Activated effector memory CD4-positive, alpha-beta T cell treated with anti-CD3 and anti-CD28 coated beads, Interleukin-2, amount 50 U/mL, for 16 hours (primary cell): ENCODE measurements around the gene NOTCH4.

Experiments
- DNase-seq: peaks from one replicate; pipeline ENCODE4 v3.0.0-alpha.2; 2020

The NOTCH4 gene

DNA sequence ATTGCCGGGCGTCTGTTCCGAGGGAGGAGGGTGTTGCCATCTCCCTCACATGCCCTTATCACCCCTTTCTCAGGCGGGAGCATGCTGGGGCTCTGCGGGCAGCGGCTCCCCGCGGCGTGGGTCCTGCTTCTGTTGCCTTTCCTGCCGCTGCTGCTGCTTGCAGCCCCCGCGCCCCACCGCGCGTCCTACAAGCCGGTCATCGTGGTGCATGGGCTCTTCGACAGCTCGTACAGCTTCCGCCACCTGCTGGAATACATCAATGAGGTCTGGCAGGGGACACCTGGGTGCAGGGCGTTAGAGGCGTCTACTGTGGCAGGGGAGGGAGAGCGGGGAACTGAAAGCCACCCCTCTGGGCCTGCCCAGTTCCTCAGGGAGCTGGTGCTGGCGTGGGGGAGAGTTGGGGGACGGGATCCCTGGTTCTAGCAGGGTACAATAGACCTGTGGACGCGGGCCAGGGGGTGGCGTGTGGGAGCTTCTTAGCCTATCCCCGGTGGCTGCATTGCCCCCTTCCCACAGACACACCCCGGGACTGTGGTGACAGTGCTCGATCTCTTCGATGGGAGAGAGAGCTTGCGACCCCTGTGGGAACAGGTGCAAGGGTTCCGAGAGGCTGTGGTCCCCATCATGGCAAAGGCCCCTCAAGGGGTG lies 69.2 kb downstream of the NOTCH4 start:
- DNase-seq, result peak; percentile 86

DNA sequence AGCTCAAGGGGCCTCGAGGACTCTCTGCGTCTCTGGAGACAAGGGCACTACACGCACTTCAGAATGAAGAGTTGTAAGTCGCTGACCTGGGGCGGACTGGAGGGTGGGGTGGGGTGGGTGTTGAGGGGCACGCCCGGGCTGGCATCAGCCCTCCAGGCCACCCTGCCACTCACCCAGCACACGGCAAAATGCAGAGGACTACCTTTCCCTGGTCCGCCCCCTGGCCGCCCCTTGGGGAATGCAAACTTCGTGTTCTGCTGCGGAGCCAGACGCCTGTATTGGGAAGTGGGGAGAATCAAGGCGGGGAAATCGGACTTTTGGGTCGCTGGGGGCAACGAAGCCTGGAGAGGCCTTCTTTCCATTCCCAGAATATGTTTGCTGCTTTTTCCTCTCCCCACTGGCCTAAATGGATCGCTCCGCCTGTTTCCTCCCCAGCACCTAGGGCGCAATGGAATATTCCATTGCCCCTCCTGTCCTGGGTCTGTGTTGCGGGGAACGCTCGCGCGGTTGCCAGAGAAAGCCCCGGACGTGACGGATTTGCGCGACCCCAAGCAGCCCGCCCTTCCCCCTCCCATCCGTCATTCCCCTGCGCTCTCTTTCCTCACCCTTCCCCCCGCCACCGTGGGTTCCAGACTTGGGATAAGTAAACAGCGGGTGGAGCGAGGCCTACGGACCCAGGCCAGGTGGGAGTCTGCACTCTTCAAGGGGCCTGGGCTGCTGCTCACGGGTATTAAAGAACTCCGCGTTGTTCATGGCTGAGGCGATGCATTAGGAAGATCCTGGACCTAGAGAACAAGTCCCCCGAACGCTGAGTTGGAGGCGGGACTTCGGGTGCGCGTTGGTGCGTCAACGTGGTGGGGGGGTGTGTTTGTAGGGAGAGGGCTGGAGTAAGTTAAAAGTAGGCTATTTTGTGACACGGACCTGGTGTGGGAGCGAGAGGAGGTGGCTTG lies 70.0 kb downstream of the NOTCH4 start, which contains the start of gene PPT2:
Gene PPT2 (plus strand): TSS at position 578 of the 950 bp plus-strand sequence. CDS start 454 bp downstream, outside the sequence.
- DNase-seq, result peak; percentile 86

DNA sequence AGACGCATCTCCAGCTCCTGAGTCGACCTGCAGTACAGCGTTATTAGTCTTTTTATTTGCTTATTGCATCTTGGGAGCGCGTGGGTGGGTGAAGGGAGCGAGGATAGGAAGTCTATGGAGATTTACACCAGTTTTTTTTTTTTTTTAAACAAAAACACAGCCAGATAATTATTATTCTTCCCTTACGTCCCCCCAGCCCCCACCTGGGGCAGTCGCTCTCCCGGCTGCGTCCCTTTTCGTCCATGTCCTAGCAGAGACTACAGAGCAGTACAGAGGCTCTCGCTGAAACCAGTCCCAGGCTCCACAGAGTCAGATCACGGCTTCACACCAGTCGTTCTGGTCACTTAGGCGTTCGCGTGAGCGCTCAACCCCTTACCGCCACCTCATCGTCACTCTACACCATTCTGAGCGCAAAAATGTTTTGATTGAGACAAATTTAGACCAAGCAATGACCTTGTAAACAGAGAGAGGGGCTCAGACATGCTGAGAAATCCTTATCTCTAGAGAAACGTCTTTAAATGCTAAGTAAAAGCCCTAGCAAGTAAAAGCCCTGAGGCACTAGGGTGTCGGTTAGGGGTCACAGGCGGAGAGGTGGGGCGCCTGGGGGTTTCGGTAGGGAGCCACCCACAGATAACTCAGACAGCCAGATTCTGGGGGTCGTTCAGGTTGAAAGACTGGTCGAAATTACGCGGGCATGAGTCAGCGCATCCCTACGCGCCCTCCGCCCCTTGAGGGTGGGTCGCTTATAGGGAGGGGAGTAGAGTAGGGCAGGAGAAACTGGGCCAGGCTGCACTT lies 70.9 kb downstream of the NOTCH4 start:
- no peak for DNase-seq

DNA sequence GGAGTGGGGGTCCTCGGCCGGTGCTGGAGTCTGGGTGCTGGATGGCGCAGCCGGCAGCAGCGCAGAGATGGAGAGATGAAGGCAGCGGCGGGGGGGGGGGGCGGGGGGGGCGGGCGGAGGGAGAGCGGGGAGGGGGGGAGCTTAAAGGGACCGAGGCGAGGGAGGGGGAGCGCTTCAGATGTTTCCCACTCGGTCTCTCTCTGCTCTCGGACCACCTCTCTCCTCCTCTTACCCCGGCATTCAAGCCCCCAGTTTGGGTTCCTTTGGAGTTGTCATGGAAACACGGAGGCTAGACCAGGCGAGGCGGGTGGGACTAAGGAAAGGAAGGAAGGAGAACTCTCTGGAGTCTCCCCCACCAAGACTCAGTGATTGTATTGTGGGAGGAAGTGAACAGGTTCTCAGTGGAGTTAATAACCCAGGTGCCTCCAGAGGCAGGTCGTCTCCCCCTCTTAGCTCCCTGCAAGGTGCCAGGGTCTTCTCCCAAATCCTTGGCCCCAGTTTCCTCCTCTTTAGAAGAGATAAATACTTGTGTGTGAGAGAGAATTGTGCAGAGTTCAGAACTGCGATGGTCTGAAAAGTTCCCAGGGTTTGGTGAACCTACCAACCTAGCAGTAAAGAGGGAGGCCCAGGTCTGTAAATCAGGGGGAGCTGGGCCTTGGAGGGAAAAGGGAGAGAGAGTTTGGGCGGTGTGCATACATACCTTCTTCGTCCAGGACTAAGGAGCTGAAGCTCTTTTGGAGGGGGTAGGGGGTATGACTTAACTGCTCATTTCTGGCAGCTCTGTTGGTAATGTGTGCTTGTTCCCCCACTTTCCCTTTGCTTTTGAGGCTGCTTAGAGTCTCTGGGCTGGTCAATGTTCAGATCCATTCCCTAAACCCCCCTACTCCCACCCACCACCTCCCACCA lies 71.8 kb downstream of the NOTCH4 start, which contains the start of gene PRRT1:
Gene PRRT1 (minus strand): TSS at position 77 of the 906 bp plus-strand sequence. CDS start 112 bp downstream, outside the sequence.
- DNase-seq, result no peak

DNA sequence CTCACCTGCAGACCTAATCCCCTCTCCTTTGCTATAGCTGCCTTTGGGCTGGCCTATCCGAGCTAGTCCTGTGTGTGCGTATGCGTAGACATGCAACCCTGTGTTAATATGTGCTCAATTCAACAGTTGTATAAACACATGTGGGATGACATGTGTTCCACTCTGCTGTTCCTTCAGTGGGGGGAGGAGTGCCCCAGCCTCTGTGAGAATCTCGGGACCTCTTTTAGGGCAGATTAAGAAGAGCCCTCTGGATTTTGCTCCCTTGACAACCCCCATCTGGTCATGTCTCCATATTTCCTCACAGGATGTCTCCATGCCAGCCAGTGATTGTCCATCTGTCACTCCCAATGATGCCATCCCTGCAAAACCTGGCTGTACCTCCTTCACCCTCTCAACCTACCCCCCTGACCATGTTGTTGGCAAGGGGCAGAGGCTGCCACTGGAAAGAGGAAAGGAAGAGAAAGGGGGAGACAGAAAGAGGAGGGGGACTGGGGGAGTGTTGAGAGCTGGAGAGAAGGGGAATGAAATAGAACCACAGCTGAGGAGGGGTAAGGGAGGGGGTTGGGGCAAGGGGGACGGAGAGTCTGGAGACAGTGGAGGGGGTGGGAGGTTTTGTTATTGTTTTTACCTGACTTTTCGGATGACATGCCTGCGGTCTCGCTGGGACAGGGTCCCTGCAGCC lies 72.5 kb downstream of the NOTCH4 start:
- DNase-seq, result no peak

DNA sequence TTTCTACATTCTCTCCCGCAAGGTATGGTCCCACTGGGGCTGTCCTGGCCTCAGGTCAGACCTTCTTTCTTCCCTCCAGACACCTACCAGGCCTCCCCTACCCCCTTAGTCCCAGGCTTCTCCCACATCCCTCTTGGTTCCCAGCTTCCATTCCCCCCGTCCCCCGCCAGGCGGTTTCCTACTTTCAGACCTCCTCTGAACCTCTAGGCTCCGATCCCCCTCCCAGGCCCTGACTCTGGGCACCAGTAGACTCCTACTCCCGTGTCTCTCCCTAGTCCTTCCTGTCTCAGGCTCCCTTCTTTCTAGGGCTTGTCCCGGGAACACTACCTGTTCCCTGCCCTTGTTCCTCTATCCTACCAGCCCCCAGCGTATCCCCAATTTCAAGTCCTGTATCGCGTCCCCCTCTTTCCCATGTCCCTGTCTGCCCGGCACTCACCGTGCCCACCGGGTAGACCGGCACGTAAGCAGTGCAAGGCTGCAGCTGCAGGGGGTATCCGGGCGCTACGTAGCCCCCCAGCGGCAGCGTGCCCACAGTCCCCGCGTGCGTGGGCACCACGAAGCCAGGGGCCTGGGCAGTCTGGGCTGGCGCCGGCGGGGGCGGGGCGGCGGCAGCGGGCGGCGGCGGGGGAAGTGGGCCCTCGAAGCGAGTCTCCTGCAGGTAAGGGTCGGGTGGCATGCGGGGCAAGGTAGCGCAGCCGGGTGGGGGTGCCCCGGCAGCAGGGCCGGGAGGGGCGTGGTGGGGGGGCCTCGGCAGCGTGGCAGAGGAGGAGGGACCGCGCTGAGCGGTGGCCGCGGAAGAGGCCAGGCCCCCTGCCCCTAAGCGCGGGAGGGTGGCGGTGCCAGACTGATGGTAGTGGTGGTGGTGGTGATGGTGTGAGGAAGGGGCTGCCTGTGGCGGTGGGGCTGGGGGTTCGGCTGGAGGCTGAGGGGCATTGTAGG lies 73.7 kb downstream of the NOTCH4 start:
- no peak for DNase-seq

DNA sequence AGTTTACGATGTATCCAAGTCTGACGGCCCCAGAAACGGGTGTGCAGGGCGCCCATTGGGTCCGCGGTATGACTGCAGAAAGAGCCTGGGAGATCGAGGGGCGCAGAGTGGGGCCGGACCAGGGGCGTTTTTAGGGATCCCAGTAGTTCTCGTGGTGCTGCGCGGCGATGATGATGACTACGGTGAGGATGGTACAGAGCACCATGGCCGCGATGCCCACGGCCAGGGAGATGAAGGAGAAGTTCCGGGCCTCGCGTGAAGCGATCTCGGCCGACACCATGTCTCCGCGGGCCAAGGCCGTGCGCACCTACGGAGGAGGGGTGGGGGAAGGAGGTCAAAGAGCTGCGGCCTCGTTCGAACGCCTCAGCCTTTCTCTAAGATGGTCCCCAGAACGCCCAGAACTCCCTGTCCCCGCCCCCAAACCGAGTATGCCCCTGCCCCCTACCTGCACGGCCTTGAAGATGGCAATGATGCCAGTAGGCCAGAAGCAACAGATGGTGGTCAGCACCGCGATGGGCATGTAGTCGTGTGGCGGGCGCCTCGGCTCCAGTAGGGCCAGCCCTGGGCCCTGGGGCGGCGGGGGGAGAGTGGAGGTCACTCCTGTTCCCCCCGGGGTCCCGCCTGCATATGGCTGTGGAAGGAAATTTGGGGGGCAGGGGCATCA lies 74.6 kb downstream of the NOTCH4 start:
- no peak for DNase-seq

DNA sequence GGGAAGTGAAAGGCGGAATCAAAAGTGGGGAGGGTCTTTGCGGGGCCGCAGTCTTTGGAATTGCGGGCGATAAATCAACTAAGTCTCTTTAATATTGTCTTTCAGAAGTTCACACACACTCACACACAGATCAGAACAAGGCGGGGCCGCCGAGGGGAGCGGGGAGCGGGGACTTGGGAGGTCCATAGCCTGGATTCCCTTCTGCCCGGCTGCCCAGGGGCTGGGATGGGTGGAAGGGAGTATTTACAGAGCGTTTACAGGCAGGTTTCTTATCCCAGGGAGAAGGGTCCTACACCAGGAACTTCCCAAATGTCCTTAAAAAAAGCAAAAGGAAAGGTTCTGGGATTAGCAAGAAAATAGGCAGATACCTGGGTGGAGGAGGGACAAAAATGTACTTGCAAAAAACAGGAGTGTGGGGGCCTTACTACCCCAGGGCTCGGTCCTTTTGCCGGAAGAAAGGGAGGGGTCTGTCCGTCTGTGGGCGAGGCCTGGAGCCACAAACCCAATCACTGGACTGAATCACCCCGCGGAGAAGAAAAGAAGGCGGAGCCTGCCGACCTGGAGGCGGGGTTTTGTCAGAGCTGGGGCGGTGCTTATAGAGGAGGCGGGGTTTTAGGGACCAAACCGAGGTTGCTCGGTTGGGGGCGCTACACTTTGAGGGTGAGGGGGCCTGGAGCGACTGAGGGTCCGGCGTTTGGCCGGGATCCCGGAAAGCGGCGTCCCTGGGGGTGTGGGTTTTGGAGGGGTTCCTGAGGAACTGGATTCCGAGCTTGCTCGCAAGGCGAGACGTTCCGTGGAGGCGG lies 75.4 kb downstream of the NOTCH4 start:
- peak; percentile 88 for DNase-seq

DNA sequence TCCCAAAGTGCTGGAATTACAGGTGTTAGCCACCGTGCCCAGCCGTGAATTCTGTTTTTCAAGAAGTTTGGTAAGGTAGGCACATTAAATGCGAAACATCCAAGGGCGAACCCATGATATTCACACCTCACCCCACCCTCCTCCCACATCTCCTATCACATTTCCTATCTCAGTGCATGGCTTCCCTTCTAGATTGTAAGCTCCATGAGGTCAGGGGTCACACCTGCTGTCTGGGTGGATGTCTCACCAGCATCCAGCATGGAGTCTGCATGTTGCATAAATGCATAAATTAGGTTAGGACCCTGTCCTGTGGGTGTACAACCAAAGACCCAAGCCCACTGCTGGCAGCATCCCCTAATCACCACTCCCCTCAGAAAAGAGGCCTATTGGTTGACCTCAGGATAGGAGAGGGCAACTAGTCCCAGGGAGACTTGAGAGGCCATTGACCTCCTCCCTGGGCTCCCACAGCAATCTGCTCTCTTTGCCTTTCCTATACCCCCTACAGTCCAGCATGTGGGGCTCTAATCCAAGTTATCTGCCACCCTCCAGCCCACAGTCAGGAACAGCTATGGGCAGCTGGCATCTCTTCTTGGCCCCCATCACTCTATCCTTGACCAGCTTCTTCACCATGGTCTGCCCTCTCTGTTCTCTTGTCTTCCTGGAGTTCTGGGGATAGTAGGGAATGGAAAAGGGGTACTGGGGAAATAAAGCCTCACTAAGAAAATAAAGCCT lies 76.3 kb downstream of the NOTCH4 start:
- DNase-seq, result no peak

DNA sequence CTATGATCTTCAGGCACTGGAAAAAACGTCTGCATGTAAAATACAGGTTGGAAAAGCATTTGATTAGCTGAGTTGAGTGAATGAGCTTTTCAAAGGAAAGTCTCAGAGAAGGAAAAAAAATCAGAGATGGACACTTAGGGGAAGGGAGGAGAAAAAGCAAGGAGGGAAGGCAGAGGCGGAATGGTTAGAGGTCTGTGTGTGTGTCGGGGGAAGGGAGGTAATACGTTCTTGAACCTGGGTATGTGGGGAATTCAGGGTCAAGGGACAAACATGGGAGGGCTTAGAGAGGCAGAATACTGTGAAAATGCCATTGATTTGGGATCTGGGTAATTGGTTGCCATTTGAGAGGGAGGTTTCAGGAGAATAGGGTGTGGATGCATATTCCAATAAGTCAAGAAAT lies 77.2 kb downstream of the NOTCH4 start:
- DNase-seq, result no peak

DNA sequence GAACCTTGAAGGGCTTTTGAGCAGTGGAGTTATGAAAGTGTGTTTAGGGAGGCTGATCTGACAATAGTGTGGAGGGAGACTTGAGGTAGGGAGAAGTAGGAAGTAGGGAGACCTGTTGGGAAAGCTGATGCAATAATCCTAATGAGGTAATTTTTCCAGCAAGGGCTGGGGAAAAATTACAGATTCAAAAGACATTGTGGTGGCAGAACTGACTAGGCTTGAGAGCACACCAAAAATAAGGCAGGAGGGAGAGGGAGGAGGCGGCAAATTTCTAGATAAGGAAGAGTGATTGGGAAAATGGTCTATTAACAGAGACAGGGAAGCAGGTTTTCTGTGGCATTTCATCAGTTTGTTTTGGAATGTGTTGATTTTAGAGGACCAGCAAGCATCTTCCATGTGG lies 77.6 kb downstream of the NOTCH4 start:
- DNase-seq, result no peak
